Mesenchymal stem cell (in vitro differentiated cells and primary cell): ENCODE data around the gene PRKAR2A.

Source experiments
- DNase-seq: peaks from one replicate; pipeline ENCODE4 v3.0.0-alpha.2; 2013
- H2AFZ ChIP-seq: one replicate; pipeline ENCODE4 v1.6.1; 2013; ENCODE audit warnings: low read depth, mild to moderate bottlenecking, control low read depth, inconsistent platforms, low read length, moderate library complexity
- H2AK5ac ChIP-seq: 2 replicates; pipeline ENCODE4 v1.6.1; 2013; ENCODE audit warnings: low read length, moderate library complexity, mild to moderate bottlenecking, inconsistent platforms; ENCODE audit not compliant: severe bottlenecking
- H2BK120ac ChIP-seq: one replicate; pipeline ENCODE4 v1.6.1; 2013; ENCODE audit warnings: low read depth, mild to moderate bottlenecking, inconsistent platforms, low read length, moderate library complexity
- H2BK12ac ChIP-seq, 2 experiments: one replicate each; pipeline ENCODE4 v1.6.1; 2013; ENCODE audit warnings: inconsistent platforms in 2 of 2, low read length in 2 of 2, mild to moderate bottlenecking in 2 of 2, moderate library complexity in 2 of 2, control low read depth in 1 of 2
- H2BK15ac ChIP-seq: one replicate; pipeline ENCODE4 v1.6.1; 2013; ENCODE audit warnings: mild to moderate bottlenecking, low read depth, inconsistent platforms; ENCODE audit not compliant: poor library complexity, severe bottlenecking
- H2BK5ac ChIP-seq: 2 replicates; pipeline ENCODE4 v1.6.1; 2013; ENCODE audit warnings: low read depth, mild to moderate bottlenecking, low read length, control low read depth, inconsistent platforms; ENCODE audit not compliant: poor library complexity, severe bottlenecking
- H3K14ac ChIP-seq, 2 experiments: one replicate each; pipeline ENCODE4 v1.6.1; 2013; ENCODE audit warnings: inconsistent platforms in 2 of 2, low read length in 2 of 2, control low read depth in 1 of 2, mild to moderate bottlenecking in 1 of 2, moderate library complexity in 1 of 2
- H3K18ac ChIP-seq, 2 experiments: one replicate each; pipeline ENCODE4 v1.6.1; 2013; ENCODE audit warnings: inconsistent platforms in 2 of 2, low read length in 2 of 2, control low read depth in 1 of 2, low read depth in 1 of 2, mild to moderate bottlenecking in 1 of 2
- H3K23ac ChIP-seq, 2 experiments: one replicate each; pipeline ENCODE4 v1.6.1; 2013; ENCODE audit warnings: inconsistent platforms in 2 of 2, low read length in 2 of 2, mild to moderate bottlenecking in 2 of 2, moderate library complexity in 2 of 2, control low read depth in 1 of 2
- H3K27ac ChIP-seq: 2 replicates; pipeline ENCODE4 v1.5.1; 2013; ENCODE audit warnings: mild to moderate bottlenecking, moderate library complexity, low read length, control low read depth, inconsistent platforms; ENCODE audit not compliant: poor library complexity, severe bottlenecking
- H3K27me3 ChIP-seq, 2 experiments: 2 replicates each; pipeline versions ENCODE4 v1.6.1 to v1.7.0; 2013; ENCODE audit warnings: low read length in 2 of 2, mild to moderate bottlenecking in 2 of 2, moderate library complexity in 2 of 2, control low read depth in 1 of 2, inconsistent platforms in 1 of 2; ENCODE audit not compliant: control insufficient read depth in 1 of 2, insufficient read depth in 1 of 2
- H3K36me3 ChIP-seq, 2 experiments: 2 replicates each; pipeline versions ENCODE4 v1.6.1 to v1.7.0; 2013; ENCODE audit warnings: low read length in 2 of 2, control low read depth in 1 of 2, inconsistent platforms in 1 of 2, low read depth in 1 of 2, mild to moderate bottlenecking in 1 of 2; ENCODE audit not compliant: insufficient read depth in 2 of 2, control insufficient read depth in 1 of 2
- H3K4ac ChIP-seq, 2 experiments: one replicate each; pipeline ENCODE4 v1.6.1; 2013; ENCODE audit warnings: inconsistent platforms in 2 of 2, low read length in 2 of 2, mild to moderate bottlenecking in 2 of 2, moderate library complexity in 2 of 2, control low read depth in 1 of 2, low read depth in 1 of 2
- H3K4me1 ChIP-seq: 2 replicates; pipeline ENCODE4 v1.6.1; 2013; ENCODE audit warnings: low read depth, low read length, control low read depth; ENCODE audit not compliant: control insufficient read depth, insufficient read depth
- H3K4me2 ChIP-seq: 2 replicates; pipeline ENCODE4 v1.6.1; 2013; ENCODE audit warnings: low read length, mild to moderate bottlenecking, inconsistent platforms; ENCODE audit not compliant: poor library complexity, severe bottlenecking
- H3K4me3 ChIP-seq, 2 experiments: 2 replicates each; pipeline versions ENCODE4 v1.5.1 to v1.7.0; 2013; ENCODE audit warnings: low read length in 2 of 2, mild to moderate bottlenecking in 2 of 2, control low read depth in 1 of 2, low read depth in 1 of 2; ENCODE audit not compliant: insufficient read depth in 1 of 2
- H3K79me1 ChIP-seq: replicated peaks from 2 replicates; pipeline ENCODE4 v1.6.1; 2013; ENCODE audit warnings: mild to moderate bottlenecking, control low read depth, low read length, inconsistent platforms; ENCODE audit not compliant: poor library complexity, severe bottlenecking
- H3K9ac ChIP-seq: 2 replicates; pipeline ENCODE4 v1.7.0; 2013; ENCODE audit warnings: mild to moderate bottlenecking, low read length, moderate library complexity
- H3K9me3 ChIP-seq: 2 replicates; pipeline ENCODE4 v1.7.0; 2013; ENCODE audit warnings: mild to moderate bottlenecking, low read length; ENCODE audit not compliant: control insufficient read depth
- H4K8ac ChIP-seq: one replicate; pipeline ENCODE4 v1.6.1; 2013; ENCODE audit warnings: inconsistent platforms, mild to moderate bottlenecking, low read length, moderate library complexity
- H4K91ac ChIP-seq: one replicate; pipeline ENCODE4 v1.6.1; 2013; ENCODE audit warnings: mild to moderate bottlenecking, low read length, inconsistent platforms
- WGBS: methylation state at CpG from one replicate; pipeline ENCODE4 v1.1.7; 2013; ENCODE audit warnings: mixed read lengths; 5-methylcytosine and 5-hydroxymethylcytosine counted together

Gene PRKAR2A

GRCh38 chr3:48845170-48845569, 2.5 kb downstream of the PRKAR2A start:
- peaks cover 0 to 3% of the 10 kb centered on the region in 2 experiments for H3K36me3 ChIP-seq
- peaks cover 11% of the 10 kb centered on the region for H3K4me1 ChIP-seq
- no peak overlapping the region for H2AFZ ChIP-seq
- H4K8ac ChIP-seq, result no peak overlapping the region
- H3K4me2 ChIP-seq, result peak overlapping the region; percentile 29
- H3K79me1 ChIP-seq, result peaks cover 9% of the 10 kb centered on the region
- H2AK5ac ChIP-seq, result no peak overlapping the region
- peak; percentile 63 for DNase-seq
- H3K27me3 ChIP-seq, result no peaks in the 10 kb centered on the region
- WGBS, result 60% methylated on average over 2 of the region's 2 CpGs
- H2BK15ac ChIP-seq, result no peak overlapping the region
- H4K91ac ChIP-seq, result no peak overlapping the region
- H2BK5ac ChIP-seq, result no peak overlapping the region
- no peak overlapping the region for H3K14ac ChIP-seq
- H3K4me3 ChIP-seq, result peak overlapping the region in 1 of 2 experiments; percentile 90
- no peak overlapping the region for H3K27ac ChIP-seq
- H3K9ac ChIP-seq, result peak overlapping the region; percentile 93
- H2BK120ac ChIP-seq, result no peak overlapping the region
- no peak overlapping the region for H3K18ac ChIP-seq
- no peaks in the 10 kb centered on the region for H3K9me3 ChIP-seq
- no peak overlapping the region for H3K23ac ChIP-seq
- H2BK12ac ChIP-seq, result no peak overlapping the region
- H3K4ac ChIP-seq, result no peak overlapping the region

- Histone ChIP-seq H3K14ac (no peak overlapping the region), H2AK5ac (no peak overlapping the region), H3K36me3 (peaks cover 0 to 11% of the 10 kb centered on the region in 2 experiments), H3K23ac (no peak overlapping the region), H3K4me2 (no peak overlapping the region), H3K4me1 (no peaks in the 10 kb centered on the region), H3K79me1 (peaks cover 7% of the 10 kb centered on the region), H2BK12ac (no peak overlapping the region), H2BK5ac (no peak overlapping the region), H3K9me3 (no peaks in the 10 kb centered on the region), H4K8ac (no peak overlapping the region), H3K27ac (no peak overlapping the region), H2AFZ (no peak overlapping the region), H3K4me3 (no peak overlapping the region), H2BK15ac (no peak overlapping the region), H3K9ac (no peak overlapping the region), H3K4ac (no peak overlapping the region), H3K18ac (no peak overlapping the region), H2BK120ac (no peak overlapping the region), H3K27me3 (no peaks in the 10 kb centered on the region), H4K91ac (no peak overlapping the region)
- no peak for DNase-seq
- 83% methylated on average over 2 of the region's 2 CpGs for WGBS
These were observed 10.5 kb downstream of the PRKAR2A start for GRCh38 chr3:48837163-48837562.

GRCh38 chr3:48835650-48836366, 11.9 kb downstream of the PRKAR2A start:
- Histone ChIP-seq H3K36me3 (peaks cover 0 to 11% of the 10 kb centered on the region in 2 experiments), H2BK120ac (no peak overlapping the region), H3K4me2 (no peak overlapping the region), H2BK5ac (no peak overlapping the region), H2BK15ac (no peak overlapping the region), H3K9ac (no peak overlapping the region), H4K8ac (no peak overlapping the region), H4K91ac (no peak overlapping the region), H3K23ac (no peak overlapping the region), H2AFZ (no peak overlapping the region), H3K14ac (no peak overlapping the region), H3K27me3 (no peaks in the 10 kb centered on the region), H3K18ac (no peak overlapping the region), H2AK5ac (no peak overlapping the region), H3K9me3 (no peaks in the 10 kb centered on the region), H3K4me1 (peaks cover under 1% of the 10 kb centered on the region), H2BK12ac (no peak overlapping the region), H3K4ac (no peak overlapping the region), H3K27ac (no peak overlapping the region), H3K79me1 (peaks cover 10% of the 10 kb centered on the region), H3K4me3 (no peak overlapping the region)
- WGBS, result 86% methylated on average over 6 of the region's 11 CpGs
- DNase-seq, result no peak

- no peak overlapping the region for H4K91ac ChIP-seq
- no peak overlapping the region for H3K14ac ChIP-seq
- peaks cover 18% of the 10 kb centered on the region for H3K79me1 ChIP-seq
- no peak overlapping the region for H3K4me2 ChIP-seq
- H3K36me3 ChIP-seq, result peaks cover 0 to 8% of the 10 kb centered on the region in 2 experiments
- no peak overlapping the region for H3K23ac ChIP-seq
- peaks cover 2% of the 10 kb centered on the region for H3K4me1 ChIP-seq
- no peak overlapping the region for H2BK12ac ChIP-seq
- no peak overlapping the region for H2BK5ac ChIP-seq
- H3K27ac ChIP-seq, result no peak overlapping the region
- no peak overlapping the region for H2BK15ac ChIP-seq
- no peak overlapping the region for H2BK120ac ChIP-seq
- H2AFZ ChIP-seq, result no peak overlapping the region
- no peaks in the 10 kb centered on the region for H3K9me3 ChIP-seq
- peak overlapping the region; percentile 22 for H3K9ac ChIP-seq
- no peak overlapping the region for H2AK5ac ChIP-seq
- no peak overlapping the region for H4K8ac ChIP-seq
- H3K27me3 ChIP-seq, result no peaks in the 10 kb centered on the region
- H3K4me3 ChIP-seq, result no peak overlapping the region
- no peak overlapping the region for H3K18ac ChIP-seq
- no peak for DNase-seq
- H3K4ac ChIP-seq, result no peak overlapping the region
These were observed 15.0 kb downstream of the PRKAR2A start for GRCh38 chr3:48832684-48833083.
